ENCODE results near the gene BUD23.

The BUD23 gene

DNA sequence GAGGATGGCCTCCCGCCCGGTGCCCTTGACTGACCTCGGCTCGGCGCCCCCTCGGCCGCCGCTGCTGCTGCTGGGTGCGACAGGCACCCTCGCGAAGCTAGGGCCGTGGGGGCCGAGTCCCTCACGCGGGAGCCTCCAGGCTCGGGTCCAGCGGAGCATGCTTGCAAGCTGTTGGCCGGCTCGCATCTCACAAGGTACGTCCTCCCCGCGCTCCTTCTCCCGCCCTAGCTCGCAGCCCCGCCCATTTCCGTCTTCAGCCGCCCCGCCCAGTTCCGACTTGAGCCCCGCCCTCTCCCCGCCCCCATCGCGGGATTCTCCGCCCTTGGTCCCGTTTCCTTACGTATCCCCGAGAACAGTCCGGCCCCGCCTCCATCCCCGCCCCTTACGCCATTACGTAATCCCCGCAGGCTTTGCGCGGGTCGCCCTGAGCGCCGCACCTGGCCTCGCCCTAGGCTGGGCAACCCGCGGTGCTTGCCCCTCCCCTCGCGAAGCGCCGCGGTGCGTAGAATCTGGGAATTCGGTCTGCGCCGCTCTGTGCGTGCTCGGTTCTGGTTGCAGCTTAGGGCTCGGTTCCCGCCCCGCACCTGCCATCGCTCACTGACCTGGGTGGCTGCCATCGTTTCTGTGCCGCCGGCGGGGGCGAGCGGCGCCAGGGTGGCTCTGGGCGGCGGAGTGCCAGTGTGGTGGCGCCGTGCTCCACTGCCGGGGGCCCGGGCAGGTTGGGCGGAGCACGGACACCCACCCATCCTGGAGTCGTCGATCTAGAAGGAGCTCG is 55.4 kb downstream of the BUD23 start, which contains the start of gene ABHD11:
TSS of gene ABHD11 (minus strand) at position 191 of the 775 bp plus-strand sequence. CDS start at position 159, 32 bp downstream.
- H3K27ac ChIP-seq: peak within 1 kb of the TSS; percentile 72 to 91
- peak; percentile 98 for DNase-seq (ENCODE audit: low spot score)
- TF ChIP-seq, protein P1, sequence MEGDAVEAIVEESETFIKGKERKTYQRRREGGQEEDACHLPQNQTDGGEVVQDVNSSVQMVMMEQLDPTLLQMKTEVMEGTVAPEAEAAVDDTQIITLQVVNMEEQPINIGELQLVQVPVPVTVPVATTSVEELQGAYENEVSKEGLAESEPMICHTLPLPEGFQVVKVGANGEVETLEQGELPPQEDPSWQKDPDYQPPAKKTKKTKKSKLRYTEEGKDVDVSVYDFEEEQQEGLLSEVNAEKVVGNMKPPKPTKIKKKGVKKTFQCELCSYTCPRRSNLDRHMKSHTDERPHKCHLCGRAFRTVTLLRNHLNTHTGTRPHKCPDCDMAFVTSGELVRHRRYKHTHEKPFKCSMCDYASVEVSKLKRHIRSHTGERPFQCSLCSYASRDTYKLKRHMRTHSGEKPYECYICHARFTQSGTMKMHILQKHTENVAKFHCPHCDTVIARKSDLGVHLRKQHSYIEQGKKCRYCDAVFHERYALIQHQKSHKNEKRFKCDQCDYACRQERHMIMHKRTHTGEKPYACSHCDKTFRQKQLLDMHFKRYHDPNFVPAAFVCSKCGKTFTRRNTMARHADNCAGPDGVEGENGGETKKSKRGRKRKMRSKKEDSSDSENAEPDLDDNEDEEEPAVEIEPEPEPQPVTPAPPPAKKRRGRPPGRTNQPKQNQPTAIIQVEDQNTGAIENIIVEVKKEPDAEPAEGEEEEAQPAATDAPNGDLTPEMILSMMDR (IDR thresholded peaks at IDR 0.05): no peak

DNA sequence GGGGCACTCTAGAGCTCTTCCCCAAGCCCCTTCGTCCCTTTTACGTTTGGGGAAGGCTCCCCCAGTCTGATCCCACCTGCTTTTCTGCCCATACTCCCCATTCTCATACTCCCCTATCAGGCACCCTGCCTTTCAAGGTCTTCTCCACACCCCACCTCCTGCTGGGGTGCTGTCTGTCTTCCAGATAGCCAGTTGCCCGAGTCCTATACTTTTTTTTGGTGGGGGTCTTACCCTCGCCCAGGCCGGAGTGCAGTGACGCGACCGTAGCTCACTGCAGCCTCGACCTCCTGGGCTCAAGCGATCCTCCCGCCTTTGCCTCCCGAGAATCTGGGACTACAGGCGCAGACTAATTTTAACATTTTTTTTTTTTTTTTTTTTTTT is 56.0 kb downstream of the BUD23 start:
- Histone ChIP-seq H3K4me3 (peak overlapping the region; percentile 99), H3K27ac (peak overlapping the region; percentile 72 to 91)
- TF ChIP-seq, protein P1 (IDR thresholded peaks at IDR 0.05): no peak
- no peak for DNase-seq (ENCODE audit: low spot score)

More for the DNA sequence above, 55.4 kb downstream of the BUD23 start, which contains the start of gene ABHD11:
- H3K4me3 ChIP-seq: peak within 1 kb of the TSS; percentile 99

DNA sequence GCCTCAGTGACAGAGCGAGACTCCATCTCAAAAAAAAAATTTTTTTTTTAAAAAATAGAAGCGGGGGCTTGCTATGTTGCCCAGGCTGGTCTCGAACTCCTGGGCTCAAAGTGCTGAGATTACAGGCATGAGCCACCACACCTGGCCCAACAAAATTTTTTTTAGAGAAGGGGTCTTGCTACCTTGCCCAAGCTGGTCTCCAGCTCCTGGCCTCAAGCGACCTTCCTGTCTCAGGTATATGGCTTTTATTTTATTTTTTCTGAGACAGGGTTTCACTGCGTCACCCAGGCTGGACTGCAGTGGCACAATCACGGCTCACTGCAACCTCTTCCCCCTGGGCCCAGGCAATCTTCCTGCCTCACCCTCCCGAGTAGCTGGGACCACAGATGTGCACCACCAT is 56.8 kb downstream of the BUD23 start:
- DNase-seq (ENCODE audit: low spot score): no peak
- Histone ChIP-seq H3K27ac (no peak overlapping the region), H3K4me3 (no peak overlapping the region)
- TF ChIP-seq, protein P1 (IDR thresholded peaks at IDR 0.05): no peak

DNA sequence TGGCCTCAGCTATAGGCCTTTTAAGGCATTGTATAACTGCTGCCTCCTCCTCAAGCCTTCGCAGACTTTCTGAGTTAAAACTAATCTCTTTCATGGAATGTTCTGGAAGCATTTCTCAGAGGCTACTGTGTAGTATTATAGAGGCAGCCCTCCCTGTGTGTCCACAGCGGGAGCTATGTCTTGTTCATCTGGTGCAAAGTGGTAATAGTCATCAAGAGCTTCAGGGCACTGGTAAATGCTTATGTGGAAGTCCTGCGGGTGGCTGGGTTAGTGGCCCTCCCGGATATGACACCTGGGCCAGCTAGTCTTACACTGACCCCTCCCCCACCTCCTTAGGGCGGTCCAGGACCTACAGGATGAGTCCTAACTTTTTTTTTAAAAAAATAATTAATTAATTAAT is 57.4 kb downstream of the BUD23 start:
- TF ChIP-seq, protein P1 (IDR thresholded peaks at IDR 0.05): no peak
- no peak for DNase-seq (ENCODE audit: low spot score)
- H3K4me3 ChIP-seq: no peak overlapping the region
- no peak overlapping the region for H3K27ac ChIP-seq

DNA sequence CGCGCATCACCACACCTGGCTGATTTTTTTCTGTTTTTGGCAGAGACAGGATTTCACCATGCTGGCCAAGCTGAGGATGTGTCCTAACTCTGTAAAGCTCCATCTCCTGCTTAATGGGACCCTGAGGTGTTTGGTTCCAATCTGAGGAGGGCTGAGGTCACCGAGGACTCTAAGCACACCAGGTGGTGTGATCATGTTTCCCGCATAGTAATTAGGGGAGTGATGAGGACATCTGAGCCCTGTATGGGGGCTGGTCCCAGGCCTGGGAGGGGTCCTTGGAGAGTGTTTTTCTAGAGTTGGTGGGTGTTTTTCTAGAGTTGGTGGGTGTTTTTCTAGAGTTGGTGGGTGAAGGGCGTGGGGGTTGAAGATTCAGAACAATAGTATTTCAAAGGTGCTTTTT is 58.2 kb downstream of the BUD23 start:
- TF ChIP-seq, protein P1 (IDR thresholded peaks at IDR 0.05): no peak
- no peak for DNase-seq (ENCODE audit: low spot score)
- no peak overlapping the region for H3K27ac ChIP-seq

DNA sequence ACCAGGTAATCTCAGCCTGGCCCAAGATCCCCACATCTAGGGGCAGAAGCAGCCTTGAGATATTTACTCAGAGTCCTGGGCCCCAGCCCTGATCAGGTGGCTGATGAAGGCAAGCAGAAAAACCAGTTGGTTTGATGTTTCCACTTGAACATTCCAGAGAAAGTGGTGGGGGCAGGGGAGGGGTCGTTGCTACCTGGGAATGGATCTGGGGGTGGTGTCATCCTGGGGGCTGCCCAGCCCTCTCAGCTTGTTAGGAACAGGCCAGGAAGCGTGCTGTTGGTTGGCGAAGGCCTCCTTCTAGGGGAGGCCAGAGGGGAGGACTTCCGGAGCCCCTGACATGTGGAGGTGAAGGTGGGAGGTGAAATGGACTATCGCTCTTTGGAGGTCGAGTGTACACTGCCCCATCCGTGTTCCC is 58.9 kb downstream of the BUD23 start:
- Histone ChIP-seq H3K27ac (peak overlapping the region in 1 of 2 donors; percentile 32), H3K4me3 (no peak overlapping the region)
- DNase-seq (ENCODE audit: low spot score): no peak
- TF ChIP-seq, protein P1 (IDR thresholded peaks at IDR 0.05): no peak

More for the DNA sequence above, 58.2 kb downstream of the BUD23 start:
- H3K4me3 ChIP-seq: no peak overlapping the region

All from coronary artery (tissue), 2 donors.